Activated CD4-positive, alpha-beta T cell treated with anti-CD3 and anti-CD28 coated beads, Interleukin-2, Interleukin-6, amounts not matched to agents 100 ng/mL and 50 ng/mL, durations not matched to agents 16 hours and 8 hours (primary cell): ENCODE measurements around the gene KIF13A.
"Not testable (repeated sequence)": the region's sequence is repeated elsewhere in the genome, so short reads cannot be mapped to it uniquely, and the experiment has no call there.

Experiments
- DNase-seq: peaks from one replicate; pipeline ENCODE4 v3.0.0-alpha.2; 2020

Gene KIF13A

DNA sequence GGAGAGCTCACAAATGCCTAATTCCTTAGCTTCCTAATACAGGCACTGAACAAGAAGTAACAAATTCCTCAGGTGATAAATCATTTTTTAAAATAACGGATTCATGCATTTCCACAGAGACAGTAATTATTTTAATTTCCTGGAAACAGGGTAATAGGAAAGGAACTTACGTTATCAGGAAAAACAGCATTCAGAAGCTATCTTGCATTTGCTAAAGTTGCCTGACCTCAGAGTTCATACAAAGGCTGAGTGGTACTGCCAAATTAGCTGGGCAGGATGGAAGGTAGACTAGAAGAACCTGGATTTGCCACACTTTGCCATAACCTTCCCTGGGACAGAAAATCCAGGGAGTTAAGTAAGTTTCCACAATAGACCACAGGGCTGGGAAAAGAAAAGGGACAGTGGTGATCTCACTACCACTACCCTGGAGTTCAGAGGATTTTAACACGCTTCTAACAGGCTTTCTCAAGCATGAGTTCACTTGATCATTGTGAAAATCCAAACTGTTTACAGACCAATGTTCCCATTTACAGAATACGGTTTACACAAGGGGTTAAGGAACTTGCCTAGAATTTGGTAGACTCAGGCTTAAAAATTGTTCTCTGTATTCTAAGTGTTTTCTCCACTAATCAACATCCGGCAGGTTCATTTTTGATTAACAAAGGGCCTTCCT lies 57.0 kb downstream of the KIF13A start:
- no peak for DNase-seq

DNA sequence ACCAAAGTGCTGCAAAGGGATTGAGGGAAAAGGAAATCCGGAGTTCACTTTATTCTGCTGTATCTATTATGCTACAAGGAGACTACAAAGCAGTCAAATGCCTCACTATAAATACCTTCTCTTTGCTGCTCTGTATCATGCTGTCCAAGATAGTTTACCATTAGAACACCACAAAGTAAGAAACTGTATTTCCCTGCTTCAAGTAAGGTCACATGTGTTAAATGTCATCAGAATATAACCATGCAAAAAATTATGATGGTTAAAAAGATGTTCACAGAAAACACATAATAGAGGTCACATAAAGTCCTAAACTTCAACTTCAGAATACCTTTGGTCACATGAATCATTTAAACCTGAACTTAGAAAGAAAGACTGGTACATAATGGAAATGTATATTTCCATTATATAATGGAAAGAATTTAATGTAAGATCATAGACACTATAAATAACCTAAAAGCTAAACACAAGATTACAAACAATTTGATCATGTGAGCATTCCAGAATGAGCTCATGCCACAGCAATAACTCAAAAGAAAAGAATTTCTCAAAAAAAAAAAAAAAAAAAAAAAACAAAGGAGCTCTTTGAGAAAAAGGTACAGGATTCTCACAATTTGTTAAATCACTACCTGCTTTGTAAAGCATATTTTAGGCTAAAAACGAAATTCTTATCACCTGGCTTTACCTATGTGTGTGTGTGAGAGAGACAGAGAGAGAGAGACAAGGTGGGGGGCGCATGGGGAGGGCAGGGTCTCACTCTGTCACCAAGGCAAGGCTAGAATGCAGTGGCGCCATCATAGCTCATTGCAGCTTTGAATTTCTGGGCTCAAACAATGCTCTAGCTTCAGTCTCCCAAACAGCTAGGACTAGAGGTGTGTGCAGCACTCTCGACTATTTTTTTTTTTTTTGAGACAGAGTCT lies 58.7 kb downstream of the KIF13A start:
- DNase-seq = no peak

DNA sequence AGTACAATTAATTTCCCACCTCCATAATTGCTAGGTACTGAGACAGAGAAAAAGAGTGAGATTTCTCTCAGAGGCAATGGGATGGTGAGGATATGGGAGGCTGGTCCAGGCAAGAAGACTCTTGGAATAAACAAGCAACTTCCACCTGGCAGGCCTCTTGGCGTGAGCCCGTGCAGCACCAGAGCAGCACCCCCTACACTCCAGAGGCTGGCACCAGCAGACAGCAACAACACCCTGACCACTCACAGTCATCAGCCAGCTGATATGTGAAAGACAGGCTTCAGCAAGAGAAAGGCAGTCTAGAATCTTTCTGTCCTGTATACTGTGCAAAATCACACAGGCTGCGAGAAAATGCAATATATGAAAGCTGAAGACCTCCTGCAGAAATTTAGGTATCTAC lies 59.7 kb downstream of the KIF13A start:
- no peak for DNase-seq

DNA sequence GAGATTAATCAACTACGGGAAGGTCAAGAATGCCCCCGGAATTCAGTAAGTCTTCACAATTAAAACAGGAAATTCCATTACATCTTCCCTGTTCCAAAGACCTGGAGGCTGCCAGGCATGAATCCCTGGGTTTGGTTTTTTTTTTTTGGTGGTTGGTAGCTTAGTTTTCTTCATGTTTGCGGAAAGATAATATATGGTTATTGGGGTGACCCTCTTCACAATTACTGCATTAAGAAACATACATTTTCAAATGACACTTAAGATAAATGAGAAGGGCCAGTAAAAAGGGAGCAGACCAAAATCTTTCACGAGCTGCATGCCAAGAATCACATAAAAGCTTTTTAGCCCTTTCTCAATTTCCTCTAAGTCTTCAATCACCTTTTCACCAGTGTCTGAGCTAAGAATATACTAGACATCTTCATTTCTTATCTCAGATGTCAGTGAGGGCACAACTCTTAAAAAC lies 64.0 kb downstream of the KIF13A start:
- no peak for DNase-seq

GRCh38 chr6:17921454-17921853 lies 66.0 kb downstream of the KIF13A start:
- DNase-seq = no peak

GRCh38 chr6:17919496-17919895 lies 67.9 kb downstream of the KIF13A start:
- DNase-seq = no peak

DNA sequence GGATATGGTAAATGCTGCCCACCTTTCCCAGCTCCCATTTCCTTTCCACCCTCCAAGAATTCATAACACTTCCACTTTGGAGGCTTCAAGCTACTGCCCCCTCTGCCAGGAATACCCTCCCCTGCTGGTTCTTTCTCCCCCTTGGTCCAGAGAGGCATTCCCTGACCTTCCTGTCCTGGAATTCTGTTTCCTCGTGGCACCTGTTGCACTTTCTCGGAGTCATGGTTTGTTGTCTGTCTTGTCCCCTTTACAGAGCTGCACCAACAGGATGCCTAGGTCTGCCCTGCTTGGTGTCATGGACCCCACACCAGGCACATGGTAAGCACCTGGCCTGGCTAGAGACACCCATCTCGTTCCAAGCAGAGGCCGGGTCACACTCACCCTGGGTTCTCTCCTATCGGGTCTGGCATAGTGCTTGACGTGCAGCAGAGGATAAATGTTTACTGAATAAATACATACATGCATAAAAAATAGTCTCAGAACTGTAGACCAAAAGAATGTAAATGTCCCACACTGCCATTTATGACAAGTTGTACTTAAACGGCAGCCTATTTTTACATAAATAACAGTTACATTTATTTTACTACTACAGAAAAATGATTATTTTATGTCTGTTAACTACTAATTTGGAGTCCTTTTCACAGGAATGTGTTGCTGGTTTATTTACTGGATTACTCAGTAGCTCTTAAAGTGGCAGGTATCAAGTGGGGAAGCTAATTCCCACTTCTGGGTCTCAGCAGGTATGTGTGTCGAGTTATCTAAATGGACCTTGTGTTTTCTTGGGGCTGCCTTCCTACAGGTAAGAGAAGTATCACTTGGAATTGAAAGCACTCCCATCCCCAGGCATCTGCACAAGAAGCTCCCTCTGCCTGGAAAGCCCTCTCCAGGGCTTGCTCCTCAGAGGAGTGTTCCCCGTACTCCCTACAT lies 69.3 kb downstream of the KIF13A start:
- no peak for DNase-seq

- no peak for DNase-seq
These were observed 72.8 kb downstream of the KIF13A start for GRCh38 chr6:17914651-17915050.

GRCh38 chr6:17912521-17912920 lies 74.9 kb downstream of the KIF13A start:
- DNase-seq = no peak

DNA sequence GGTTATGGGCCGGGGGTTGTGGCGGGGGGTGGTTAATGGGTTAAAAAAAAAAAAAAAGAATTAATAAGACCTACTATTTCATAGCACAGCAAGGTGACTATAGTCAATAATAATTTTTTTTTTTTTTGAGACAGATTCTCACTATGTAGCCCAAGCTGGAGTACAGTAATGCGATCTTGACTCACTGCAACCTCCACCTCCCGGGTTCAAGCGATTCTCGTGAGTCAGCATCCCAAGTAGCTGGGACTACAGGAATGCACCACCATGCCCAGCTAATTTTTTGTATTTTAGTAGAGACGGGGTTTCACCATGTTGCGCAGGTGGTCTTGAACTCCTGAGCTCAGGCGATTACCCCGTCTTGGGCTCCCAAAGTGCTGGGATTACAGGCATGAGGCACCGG lies 75.8 kb downstream of the KIF13A start:
- DNase-seq = not testable (repeated sequence)

- no peak for DNase-seq
These were observed 77.2 kb downstream of the KIF13A start for GRCh38 chr6:17910189-17910588.

DNA sequence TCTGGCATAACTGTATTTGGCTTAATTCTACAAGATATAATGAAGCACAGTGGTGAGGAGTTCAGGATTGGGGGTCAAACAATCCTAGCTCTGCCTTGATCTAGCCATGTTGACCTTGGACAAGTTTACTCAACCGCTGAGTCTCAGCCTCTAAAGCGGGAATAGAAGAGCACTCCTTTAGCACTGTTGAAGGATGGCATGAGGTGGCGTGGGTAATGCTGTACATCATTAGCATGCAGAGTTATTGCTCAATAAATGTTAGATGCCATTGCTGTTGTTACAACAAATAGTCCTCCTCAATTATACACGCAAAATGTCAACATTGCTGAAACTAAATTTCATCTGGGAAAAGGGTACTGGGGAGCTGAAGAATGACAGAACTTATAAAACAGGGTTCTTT lies 78.6 kb downstream of the KIF13A start:
- no peak for DNase-seq

- peak; percentile 54 for DNase-seq
These were observed 79.8 kb downstream of the KIF13A start for GRCh38 chr6:17907406-17908229.

DNA sequence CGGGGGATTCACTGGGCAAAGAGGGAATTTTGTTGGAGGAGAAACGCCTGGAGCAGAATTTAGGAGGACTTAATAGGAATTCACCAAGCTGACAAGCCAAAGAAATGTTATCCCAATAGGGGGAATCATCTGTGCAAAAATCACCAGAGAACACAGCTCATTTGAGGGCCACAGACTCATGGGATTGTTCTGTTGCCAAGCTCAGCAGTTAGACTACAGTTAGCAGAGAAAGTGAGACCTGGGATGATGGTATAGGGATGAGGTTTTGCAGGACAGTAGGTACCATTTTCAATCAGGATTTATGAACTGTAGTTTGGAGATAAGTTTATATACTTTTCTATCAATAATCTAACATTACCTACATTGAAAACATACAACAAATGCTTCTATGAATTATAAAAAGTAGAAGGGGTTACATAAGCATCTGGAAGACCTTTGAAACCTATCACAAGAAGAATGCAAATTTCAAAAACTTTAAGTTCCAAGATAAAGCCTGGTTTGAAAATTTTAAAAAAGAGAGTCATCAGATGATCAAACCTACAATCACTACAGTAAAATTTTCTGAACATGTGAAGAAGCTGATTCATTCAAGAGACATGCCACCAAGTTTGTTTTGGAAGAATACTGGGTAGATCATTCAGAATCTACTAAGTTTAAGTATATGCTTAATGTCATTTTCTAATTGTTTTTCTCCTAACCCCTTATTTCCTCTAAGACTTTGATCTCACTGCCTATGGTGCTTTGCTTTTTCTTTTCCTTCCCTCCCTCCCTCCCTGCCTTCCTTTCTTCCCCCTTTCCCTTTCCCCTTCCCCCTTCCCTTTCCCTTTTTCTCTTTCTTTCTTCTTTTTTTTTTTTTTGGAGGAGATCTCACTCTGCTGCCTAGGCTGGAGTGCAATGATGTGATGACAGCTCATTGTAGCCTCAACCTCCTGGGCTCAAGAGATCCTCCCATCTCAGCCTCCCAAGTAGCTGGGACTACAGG lies 81.5 kb downstream of the KIF13A start:
- DNase-seq = no peak

DNA sequence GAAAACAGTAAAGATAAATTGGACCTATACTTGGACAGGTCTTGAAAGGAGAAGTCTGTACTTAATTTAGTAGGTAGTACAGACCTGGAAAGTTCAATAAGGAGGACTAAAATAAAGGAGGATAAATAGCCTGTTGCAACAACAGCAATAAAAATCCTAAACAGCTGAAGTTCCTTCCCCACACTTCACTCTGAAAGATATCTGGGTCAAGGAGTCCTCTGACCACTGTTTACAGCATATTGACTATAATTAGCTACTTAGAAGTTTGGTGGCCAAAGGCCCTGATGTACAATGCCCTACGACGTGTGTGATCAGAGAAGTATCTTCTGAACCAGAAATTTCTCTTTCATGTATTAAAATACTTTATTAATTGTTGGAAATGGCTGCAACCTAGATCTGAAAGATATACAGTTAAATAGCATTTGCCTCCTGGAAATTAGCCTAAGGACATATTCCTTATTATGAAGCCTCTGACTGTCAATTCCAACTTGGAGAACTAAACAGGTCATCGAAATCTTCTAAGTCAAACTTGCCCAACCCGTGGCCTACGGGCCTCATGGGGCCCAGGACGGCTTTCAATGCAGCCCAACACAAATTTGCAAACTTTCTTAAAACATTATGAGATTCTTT lies 82.8 kb downstream of the KIF13A start:
- no peak for DNase-seq

DNA sequence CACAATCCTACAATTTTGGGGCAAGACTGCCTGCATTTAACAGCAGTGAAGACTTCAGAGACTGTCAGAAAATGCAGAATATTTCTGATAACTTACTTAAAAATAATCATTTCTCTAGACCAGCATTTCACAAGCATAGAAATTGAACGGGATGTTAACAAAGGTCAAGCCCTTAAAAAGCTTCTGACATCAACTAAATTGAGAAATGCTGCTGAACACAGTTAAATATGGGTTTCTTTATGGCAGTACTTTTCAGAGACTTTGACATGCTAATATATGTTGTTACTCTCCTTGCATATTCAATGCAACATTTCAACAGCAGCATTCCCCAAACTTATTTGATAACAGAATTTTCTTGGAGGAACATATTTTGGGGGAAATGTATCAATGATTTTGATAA lies 84.5 kb downstream of the KIF13A start:
- DNase-seq = no peak

GRCh38 chr6:17901493-17901892 lies 85.9 kb downstream of the KIF13A start:
- DNase-seq = no peak

DNA sequence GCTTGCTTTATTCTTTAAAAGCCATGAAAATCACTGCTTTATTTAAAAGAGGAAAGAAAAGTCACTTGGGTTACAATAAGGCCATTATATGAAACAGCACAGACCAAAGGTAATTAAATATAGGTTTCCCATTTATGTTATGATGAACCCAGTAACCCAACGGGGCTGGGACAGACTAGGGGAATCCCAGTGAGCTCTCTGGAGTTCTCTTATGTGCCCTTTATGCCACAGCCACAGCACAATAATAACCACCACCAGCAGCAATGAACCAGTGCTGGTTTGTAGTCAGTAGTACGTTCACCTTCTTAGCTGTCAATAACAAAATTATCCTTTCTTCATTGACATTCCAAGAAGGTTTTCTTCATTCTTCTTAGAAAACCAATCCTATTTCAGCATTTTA lies 87.4 kb downstream of the KIF13A start:
- no peak for DNase-seq

DNA sequence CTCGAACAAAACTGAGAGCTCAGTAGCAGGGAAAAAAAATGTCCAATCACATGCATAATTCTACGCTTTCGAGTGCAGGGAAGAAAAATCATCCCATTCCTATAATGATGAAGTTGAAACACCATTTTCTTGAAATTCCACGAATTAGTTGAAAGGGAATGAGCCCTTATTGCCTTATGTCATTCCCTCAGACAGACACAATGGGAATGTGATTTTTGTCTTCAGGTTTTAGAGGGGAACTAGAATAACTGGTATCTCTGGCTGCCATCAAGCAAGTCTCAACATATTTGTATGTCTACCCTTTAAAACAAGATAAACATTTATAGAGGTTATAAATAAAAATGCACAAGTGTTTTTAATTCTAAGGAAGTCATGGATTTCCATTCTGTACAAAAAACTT lies 87.9 kb downstream of the KIF13A start:
- no peak for DNase-seq

GRCh38 chr6:17897681-17898080 lies 89.8 kb downstream of the KIF13A start:
- DNase-seq = no peak
